ENCODE results near the gene TMEM129. TPM values are rescaled to one million over a fixed set of nuclear protein-coding genes. Genes with fewer than 3 reads are reported as not detected.

TMEM129 gene
- total and polyA plus RNA-seq, 4 donors, result 14.8 to 36.4 (median 25.8) TPM

DNA sequence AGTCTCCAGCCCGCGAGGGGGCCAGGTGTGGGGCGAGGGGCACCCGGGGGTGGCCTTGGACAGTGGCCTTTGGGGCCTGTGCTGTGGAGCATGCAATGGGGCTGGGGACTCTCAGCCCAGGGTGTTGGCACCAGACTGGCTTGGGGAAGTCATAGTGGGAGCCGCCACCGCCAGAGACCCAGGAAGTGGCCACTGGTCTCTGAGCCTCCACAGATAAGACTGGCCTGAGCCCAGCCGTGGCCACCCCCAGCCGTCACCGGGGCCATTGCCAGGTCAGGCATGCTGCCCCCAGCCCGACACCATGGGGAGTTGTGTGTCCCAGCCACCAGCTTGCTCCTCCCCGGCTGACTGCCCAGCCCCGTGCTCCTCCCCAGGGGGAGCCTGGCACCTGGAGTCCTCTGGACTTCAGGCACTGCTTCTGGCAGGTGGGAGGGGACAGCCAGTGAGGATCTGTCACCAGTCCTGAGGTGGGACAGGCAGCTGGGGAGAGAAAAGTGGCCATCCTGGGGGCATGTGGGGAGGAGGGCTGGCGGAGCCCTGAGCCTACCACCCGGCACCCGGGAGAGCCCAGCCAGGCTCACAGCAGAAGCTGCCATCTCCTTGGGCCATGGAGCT is 32.7 kb upstream of the TMEM129 start:
- DNase-seq (no peak), ATAC-seq (ENCODE audit: low FRiP score) (no peak)
- Histone ChIP-seq H3K9me3 (ENCODE audit: control insufficient read depth, low read length) (no peaks in the 10 kb centered on the region), H3K27me3 (ENCODE audit: control insufficient read depth in 1 of 2, insufficient read depth in 2 of 2, low read length in 1 of 2) (no peaks in the 10 kb centered on the region), H3K36me3 (ENCODE audit: control insufficient read depth in 1 of 2, insufficient read depth in 2 of 2, low read length in 1 of 2) (no peaks in the 10 kb centered on the region), H3K4me1 (ENCODE audit: control insufficient read depth in 1 of 2, insufficient read depth in 2 of 2, low read length in 2 of 2) (no peaks in the 10 kb centered on the region), H3K4me3 (ENCODE audit: low read length in 2 of 2) (no peak overlapping the region), H3K27ac (ENCODE audit: low read depth in 1 of 2, low read length in 2 of 2) (no peak overlapping the region)
- intact Hi-C loops (cut with DNase I), result no loop called here
- 89 to 91% methylated on average over 13 to 15 of the region's 15 CpGs for WGBS, 2 donors

DNA sequence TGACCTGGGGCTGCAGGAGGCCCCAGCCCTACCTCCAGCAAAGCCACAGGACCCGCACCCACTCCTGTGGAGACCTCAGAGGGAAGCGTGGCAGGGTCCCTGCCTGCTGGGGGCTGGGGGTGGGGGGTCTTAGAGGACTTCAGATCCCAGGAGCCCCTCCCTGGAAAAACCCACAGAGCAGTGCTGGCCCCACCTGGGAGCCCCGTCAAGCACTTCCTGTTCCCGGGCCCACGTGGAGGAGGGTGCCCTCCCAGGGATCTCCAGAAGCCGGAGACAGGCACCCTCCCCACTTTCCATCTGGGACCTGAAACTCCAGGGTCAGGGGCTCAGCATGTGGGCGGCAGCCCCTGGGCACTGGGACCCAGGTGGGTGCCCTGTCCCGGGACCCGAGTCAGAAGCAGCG is 32.2 kb upstream of the TMEM129 start:
- H3K36me3 ChIP-seq (ENCODE audit: control insufficient read depth in 1 of 2, insufficient read depth in 2 of 2, low read length in 1 of 2), result no peaks in the 10 kb centered on the region
- H3K27ac ChIP-seq (ENCODE audit: low read depth in 1 of 2, low read length in 2 of 2), result no peak overlapping the region
- no peaks in the 10 kb centered on the region for H3K9me3 ChIP-seq (ENCODE audit: control insufficient read depth, low read length)
- intact Hi-C loops (cut with DNase I), result no loop called here
- H3K27me3 ChIP-seq (ENCODE audit: control insufficient read depth in 1 of 2, insufficient read depth in 2 of 2, low read length in 1 of 2), result no peaks in the 10 kb centered on the region
- no peak for ATAC-seq (ENCODE audit: low FRiP score)
- H3K4me1 ChIP-seq (ENCODE audit: control insufficient read depth in 1 of 2, insufficient read depth in 2 of 2, low read length in 2 of 2), result no peaks in the 10 kb centered on the region
- no peak for DNase-seq
- H3K4me3 ChIP-seq (ENCODE audit: low read length in 2 of 2), result no peak overlapping the region
- WGBS, 2 donors, result 77 to 80% methylated on average over 10 of the region's 10 CpGs

DNA sequence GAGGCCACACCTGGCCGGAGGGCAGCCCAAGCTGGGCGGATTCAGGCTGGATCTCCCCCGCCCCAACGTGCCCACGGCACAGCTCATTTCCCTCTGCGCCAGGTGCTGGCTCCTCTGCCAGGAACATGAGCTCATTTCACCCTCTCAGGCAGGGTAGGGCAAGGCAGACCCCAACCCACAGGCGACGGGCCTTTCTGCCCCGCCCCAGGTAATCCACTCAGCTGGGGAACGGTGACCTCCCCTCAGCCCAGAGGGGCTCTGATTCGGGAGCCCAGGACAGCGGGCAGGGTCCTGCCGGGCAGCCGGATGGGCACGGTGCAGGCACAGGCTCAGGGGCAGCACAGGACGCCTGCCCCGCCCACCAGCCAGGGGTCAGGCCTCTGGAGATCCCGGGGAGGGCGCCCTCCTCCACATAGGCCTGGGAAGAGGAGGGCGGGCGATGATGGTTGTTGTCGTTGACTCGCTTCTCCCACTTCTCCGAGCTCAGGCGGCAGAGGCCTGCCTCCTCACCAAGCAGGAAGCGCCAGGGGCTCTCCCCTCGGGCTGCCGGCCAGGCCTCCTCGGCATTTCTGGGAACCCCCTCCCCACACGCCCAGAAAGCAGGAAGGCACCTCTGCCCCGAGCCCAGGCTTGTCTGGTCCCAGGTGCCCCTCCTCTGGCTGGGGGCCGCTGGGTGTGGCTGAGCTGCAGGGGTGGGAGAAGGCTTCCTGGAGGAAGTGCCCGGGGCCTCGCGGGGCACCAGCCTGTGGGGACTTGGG is 31.3 kb upstream of the TMEM129 start:
- Histone ChIP-seq H3K4me3 (ENCODE audit: low read length in 2 of 2) (no peak overlapping the region), H3K27me3 (ENCODE audit: control insufficient read depth in 1 of 2, insufficient read depth in 2 of 2, low read length in 1 of 2) (no peaks in the 10 kb centered on the region), H3K4me1 (ENCODE audit: control insufficient read depth in 1 of 2, insufficient read depth in 2 of 2, low read length in 2 of 2) (no peaks in the 10 kb centered on the region), H3K9me3 (ENCODE audit: control insufficient read depth, low read length) (no peaks in the 10 kb centered on the region), H3K36me3 (ENCODE audit: control insufficient read depth in 1 of 2, insufficient read depth in 2 of 2, low read length in 1 of 2) (no peaks in the 10 kb centered on the region), H3K27ac (ENCODE audit: low read depth in 1 of 2, low read length in 2 of 2) (no peak overlapping the region)
- ATAC-seq (ENCODE audit: low FRiP score), result no peak
- no peak for DNase-seq
- intact Hi-C loops (cut with DNase I), result no loop called here
- WGBS, 2 donors, result 74 to 79% methylated on average over 30 to 35 of the region's 35 CpGs

DNA sequence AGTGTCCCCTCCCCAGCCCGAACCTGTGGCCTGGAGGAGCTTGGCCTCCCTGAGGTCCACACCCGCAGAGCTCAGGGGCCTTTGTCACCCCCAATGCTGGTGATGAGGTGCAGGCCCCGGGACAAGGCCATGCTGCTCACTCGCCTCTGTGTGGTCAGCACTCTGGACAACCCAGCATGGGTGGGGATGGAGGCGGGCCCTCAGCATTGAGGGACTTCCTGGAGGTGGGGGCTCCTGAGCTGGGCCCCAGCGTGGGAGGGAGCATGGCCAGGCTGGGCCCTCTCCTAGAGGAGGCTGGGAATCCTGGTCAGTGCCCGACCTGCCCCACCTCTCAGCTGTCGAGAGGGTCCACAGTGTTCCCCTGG is 30.8 kb upstream of the TMEM129 start:
- no peaks in the 10 kb centered on the region for H3K27me3 ChIP-seq (ENCODE audit: control insufficient read depth in 1 of 2, insufficient read depth in 2 of 2, low read length in 1 of 2)

DNA sequence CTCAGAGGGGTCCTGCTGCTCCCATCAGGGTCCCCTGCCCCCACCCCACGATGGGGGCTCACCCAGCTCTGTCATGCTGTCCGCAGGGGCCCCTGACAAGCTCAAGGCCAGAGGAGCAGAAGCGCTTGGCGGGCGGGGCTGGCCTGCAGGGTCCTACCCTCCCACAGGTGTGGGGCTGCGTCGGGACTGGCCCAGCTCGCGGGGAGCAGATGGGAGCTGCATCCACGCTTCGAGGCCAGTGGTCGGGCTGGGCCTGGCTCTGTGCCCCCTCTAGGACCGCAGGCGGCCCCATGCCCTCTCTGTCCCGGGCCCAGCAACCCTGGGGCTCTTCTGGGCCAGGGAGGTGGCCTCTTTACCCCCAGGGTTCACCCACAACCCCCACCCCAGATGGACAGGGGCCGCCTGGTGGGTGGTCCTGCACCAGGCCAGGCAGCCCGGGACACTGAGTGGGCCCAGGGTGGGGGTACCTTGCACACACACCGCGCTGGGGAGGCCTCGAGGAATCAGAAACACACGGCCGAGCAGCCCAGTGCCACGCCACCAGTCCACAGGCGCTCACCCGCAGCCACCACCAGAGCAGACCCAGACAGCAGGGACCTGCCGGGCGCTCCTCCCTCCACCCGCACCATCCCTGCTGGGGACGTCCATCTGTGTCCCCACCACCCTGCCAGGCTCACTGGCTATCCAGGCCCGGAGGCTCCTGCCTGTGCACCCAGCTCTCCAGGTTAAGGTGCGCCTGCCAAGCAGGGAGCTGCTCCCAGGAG is 30.2 kb upstream of the TMEM129 start:
- Histone ChIP-seq H3K4me3 (ENCODE audit: low read length in 2 of 2) (no peak overlapping the region), H3K9me3 (ENCODE audit: control insufficient read depth, low read length) (no peaks in the 10 kb centered on the region), H3K27ac (ENCODE audit: low read depth in 1 of 2, low read length in 2 of 2) (no peak overlapping the region), H3K27me3 (ENCODE audit: control insufficient read depth in 1 of 2, insufficient read depth in 2 of 2, low read length in 1 of 2) (no peaks in the 10 kb centered on the region), H3K36me3 (ENCODE audit: control insufficient read depth in 1 of 2, insufficient read depth in 2 of 2, low read length in 1 of 2) (no peaks in the 10 kb centered on the region), H3K4me1 (ENCODE audit: control insufficient read depth in 1 of 2, insufficient read depth in 2 of 2, low read length in 2 of 2) (no peaks in the 10 kb centered on the region)
- WGBS, 2 donors, result 93 to 94% methylated on average over 30 to 31 of the region's 31 CpGs
- ATAC-seq (ENCODE audit: low FRiP score), result no peak
- DNase-seq, result no peak
- intact Hi-C loops (cut with DNase I), result no loop called here

More for the DNA sequence above, 30.8 kb upstream of the TMEM129 start:
- 89 to 96% methylated on average over 8 of the region's 8 CpGs for WGBS, 2 donors
- Histone ChIP-seq H3K9me3 (ENCODE audit: control insufficient read depth, low read length) (no peaks in the 10 kb centered on the region), H3K4me1 (ENCODE audit: control insufficient read depth in 1 of 2, insufficient read depth in 2 of 2, low read length in 2 of 2) (no peaks in the 10 kb centered on the region), H3K36me3 (ENCODE audit: control insufficient read depth in 1 of 2, insufficient read depth in 2 of 2, low read length in 1 of 2) (no peaks in the 10 kb centered on the region), H3K4me3 (ENCODE audit: low read length in 2 of 2) (no peak overlapping the region), H3K27ac (ENCODE audit: low read depth in 1 of 2, low read length in 2 of 2) (no peak overlapping the region)
- ATAC-seq (ENCODE audit: low FRiP score) (no peak), DNase-seq (no peak)
- intact Hi-C loops (cut with DNase I), result no loop called here

DNA sequence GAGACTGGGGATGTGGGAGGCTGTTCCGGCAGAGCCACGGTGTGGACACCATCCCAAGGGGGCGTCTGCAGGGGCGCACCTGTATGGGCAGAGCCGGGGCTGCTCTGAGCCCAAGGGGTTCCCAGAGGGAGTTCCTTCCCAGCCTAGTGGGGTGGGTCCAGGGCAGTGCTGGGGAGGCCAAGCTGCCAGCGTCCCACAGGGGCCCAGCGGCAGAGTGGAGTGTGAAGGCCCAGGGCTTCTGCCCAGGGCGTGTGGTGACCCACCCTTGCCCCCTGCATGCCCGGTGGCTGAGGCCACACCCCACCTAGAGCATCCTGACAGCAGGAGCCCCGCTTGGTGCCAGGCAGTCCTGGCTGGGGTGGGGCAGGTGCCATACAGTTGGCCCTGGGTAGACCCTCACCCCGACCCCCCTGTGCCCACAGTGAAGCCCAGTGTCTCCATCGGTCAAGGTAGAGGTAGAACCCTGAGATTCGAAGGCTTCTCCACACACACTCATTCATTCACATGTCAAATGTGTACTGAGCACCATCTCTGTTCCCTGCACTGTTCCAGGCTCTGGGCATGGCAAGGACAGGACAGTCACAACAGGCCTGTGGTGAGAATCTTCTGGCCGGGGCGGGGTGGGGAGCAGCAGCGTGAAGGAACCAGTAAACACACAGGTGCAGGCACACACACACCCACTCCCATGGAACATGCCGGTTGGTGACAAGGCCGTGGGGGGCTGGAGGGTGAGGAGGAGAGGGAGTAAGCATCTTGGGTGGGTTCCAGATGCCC is 29.4 kb upstream of the TMEM129 start:
- intact Hi-C loops (cut with DNase I), result no loop called here
- no peaks in the 10 kb centered on the region for H3K4me1 ChIP-seq (ENCODE audit: control insufficient read depth in 1 of 2, insufficient read depth in 2 of 2, low read length in 2 of 2)
- WGBS, 2 donors, result 88 to 91% methylated on average over 18 of the region's 18 CpGs
- H3K27me3 ChIP-seq (ENCODE audit: control insufficient read depth in 1 of 2, insufficient read depth in 2 of 2, low read length in 1 of 2), result no peaks in the 10 kb centered on the region
- no peak for DNase-seq
- H3K36me3 ChIP-seq (ENCODE audit: control insufficient read depth in 1 of 2, insufficient read depth in 2 of 2, low read length in 1 of 2), result no peaks in the 10 kb centered on the region
- no peaks in the 10 kb centered on the region for H3K9me3 ChIP-seq (ENCODE audit: control insufficient read depth, low read length)
- ATAC-seq (ENCODE audit: low FRiP score), result no peak
- H3K27ac ChIP-seq (ENCODE audit: low read depth in 1 of 2, low read length in 2 of 2), result no peak overlapping the region
- no peak overlapping the region for H3K4me3 ChIP-seq (ENCODE audit: low read length in 2 of 2)

DNA sequence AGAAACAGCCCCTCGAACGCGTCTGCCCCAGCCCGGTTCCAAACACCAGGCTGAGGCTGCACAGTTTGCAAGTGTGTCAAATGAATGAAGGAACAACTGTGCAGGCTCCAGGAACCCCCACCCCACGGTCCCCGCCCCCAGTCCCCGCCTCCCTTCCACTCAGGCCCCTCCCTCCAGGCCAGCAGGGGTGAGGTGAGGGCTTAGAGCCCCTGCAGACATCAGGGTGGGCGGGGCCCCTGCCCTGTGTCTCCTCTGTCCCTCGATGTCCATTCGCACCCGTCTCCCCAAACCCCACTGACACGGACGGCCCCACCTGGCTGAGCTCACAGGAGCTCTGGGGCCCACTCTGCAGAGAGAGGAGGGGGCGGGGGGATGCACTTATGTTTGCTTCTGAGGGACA is 28.7 kb upstream of the TMEM129 start:
- H3K4me1 ChIP-seq (ENCODE audit: control insufficient read depth in 1 of 2, insufficient read depth in 2 of 2, low read length in 2 of 2), result no peaks in the 10 kb centered on the region
- H3K27me3 ChIP-seq (ENCODE audit: control insufficient read depth in 1 of 2, insufficient read depth in 2 of 2, low read length in 1 of 2), result no peaks in the 10 kb centered on the region
- no peak overlapping the region for H3K4me3 ChIP-seq (ENCODE audit: low read length in 2 of 2)
- no peaks in the 10 kb centered on the region for H3K36me3 ChIP-seq (ENCODE audit: control insufficient read depth in 1 of 2, insufficient read depth in 2 of 2, low read length in 1 of 2)
- intact Hi-C loops (cut with DNase I), result loop anchor here (5.0 to 10.0 kb wide), 2 partner anchors 55 to 147 kb away; no protein-coding TSS in a partner anchor
- H3K9me3 ChIP-seq (ENCODE audit: control insufficient read depth, low read length), result no peaks in the 10 kb centered on the region
- 70 to 78% methylated on average over 14 of the region's 14 CpGs for WGBS, 2 donors
- ATAC-seq (ENCODE audit: low FRiP score) (no peak), DNase-seq (no peak)
- no peak overlapping the region for H3K27ac ChIP-seq (ENCODE audit: low read depth in 1 of 2, low read length in 2 of 2)

DNA sequence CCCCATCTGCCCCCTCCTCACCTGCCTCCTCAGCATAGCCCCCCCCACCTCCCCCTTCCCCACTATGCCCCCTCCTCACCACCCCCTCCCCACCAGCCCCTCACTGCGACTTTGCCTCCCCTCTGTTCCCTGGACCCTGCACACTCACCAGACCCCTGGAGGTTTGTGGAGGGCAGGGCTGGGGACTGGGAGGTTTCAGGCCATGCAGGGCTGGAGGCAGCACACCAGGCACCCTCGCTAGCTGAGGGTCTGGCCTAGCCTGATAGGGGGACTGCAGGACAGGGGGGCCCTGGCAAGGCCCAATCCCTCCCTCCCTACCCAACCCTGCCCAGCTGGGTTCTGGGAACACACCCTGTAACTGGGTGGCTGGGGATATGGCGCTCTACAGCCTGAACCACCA is 28.2 kb upstream of the TMEM129 start:
- no peak overlapping the region for H3K27ac ChIP-seq (ENCODE audit: low read depth in 1 of 2, low read length in 2 of 2)
- ATAC-seq (ENCODE audit: low FRiP score), result no peak
- H3K4me3 ChIP-seq (ENCODE audit: low read length in 2 of 2), result no peak overlapping the region
- no peaks in the 10 kb centered on the region for H3K27me3 ChIP-seq (ENCODE audit: control insufficient read depth in 1 of 2, insufficient read depth in 2 of 2, low read length in 1 of 2)
- H3K9me3 ChIP-seq (ENCODE audit: control insufficient read depth, low read length), result no peaks in the 10 kb centered on the region
- DNase-seq, result no peak
- intact Hi-C loops (cut with DNase I), result loop anchor here (5.0 to 10.0 kb wide), 2 partner anchors 55 to 148 kb away; no protein-coding TSS in a partner anchor
- no peaks in the 10 kb centered on the region for H3K36me3 ChIP-seq (ENCODE audit: control insufficient read depth in 1 of 2, insufficient read depth in 2 of 2, low read length in 1 of 2)
- H3K4me1 ChIP-seq (ENCODE audit: control insufficient read depth in 1 of 2, insufficient read depth in 2 of 2, low read length in 2 of 2), result no peaks in the 10 kb centered on the region
- 60 to 69% methylated on average over 3 of the region's 3 CpGs for WGBS, 2 donors

Data from aorta (tissue), 5 donors.